PFSK-1 (cell line): ENCODE measurements around the gene CDH3.

ENCODE experiments used
- FOXP2 ChIP-seq: optimal IDR thresholded peaks from 2 replicates; pipeline ENCODE3; 2011; ENCODE audit warnings: borderline replicate concordance, control low read depth, inconsistent platforms; ENCODE audit not compliant: insufficient read depth; ENCODE audit errors: extremely low read length, extremely low read depth
- POLR2AphosphoS5 ChIP-seq: IDR thresholded peaks from 2 replicates; pipeline ENCODE4 v1.6.1; 2012; ENCODE audit warnings: low read depth, mild to moderate bottlenecking, control low read depth, low read length, moderate library complexity
- REST ChIP-seq, 2 experiments: IDR thresholded peaks; 2 replicates each; pipeline versions ENCODE4 v1.6.1 to v1.8.0; 2011 to 2012; ENCODE audit warnings: low read depth in 2 of 2, low read length in 2 of 2, control low read depth in 1 of 2, inconsistent platforms in 1 of 2, mild to moderate bottlenecking in 1 of 2, moderate library complexity in 1 of 2; ENCODE audit not compliant: insufficient read depth in 1 of 2
- SIN3A ChIP-seq: IDR thresholded peaks from 2 replicates; pipeline ENCODE4 v1.6.1; 2012; ENCODE audit warnings: mild to moderate bottlenecking, low read length, moderate library complexity, borderline replicate concordance; ENCODE audit not compliant: insufficient read depth
- TAF1 ChIP-seq: IDR thresholded peaks from 2 replicates; pipeline ENCODE4 v1.6.1; 2012; ENCODE audit warnings: low read length, control low read depth, borderline replicate concordance; ENCODE audit not compliant: insufficient read depth

The CDH3 gene

GRCh38 chr16:68676113-68676860, 31.2 kb downstream of the CDH3 start:
- TF ChIP-seq FOXP2 (no peak), TAF1 (no peak), SIN3A (no peak), POLR2AphosphoS5 (no peak), REST (IDR thresholded peaks at IDR 0.05; ENCODE audit: insufficient read depth in 1 of 2, low read depth in 2 of 2, low read length in 2 of 2) (no peak)

- TF ChIP-seq FOXP2 (no peak), POLR2AphosphoS5 (no peak), TAF1 (no peak)
These were observed 35.9 kb downstream of the CDH3 start for GRCh38 chr16:68681038-68681437.

GRCh38 chr16:68685685-68686478, 40.8 kb downstream of the CDH3 start:
- TF ChIP-seq SIN3A (no peak), TAF1 (no peak), POLR2AphosphoS5 (no peak), FOXP2 (no peak), REST (IDR thresholded peaks at IDR 0.05; ENCODE audit: insufficient read depth in 1 of 2, low read depth in 2 of 2, low read length in 2 of 2) (no peak)

GRCh38 chr16:68686905-68687304, 41.8 kb downstream of the CDH3 start:
- TF ChIP-seq TAF1 (no peak), REST (IDR thresholded peaks at IDR 0.05; ENCODE audit: insufficient read depth in 1 of 2, low read depth in 2 of 2, low read length in 2 of 2) (no peak), SIN3A (no peak), POLR2AphosphoS5 (no peak), FOXP2 (no peak)

GRCh38 chr16:68689921-68690320, 44.8 kb downstream of the CDH3 start:
- TF ChIP-seq SIN3A (no peak), REST (IDR thresholded peaks at IDR 0.05; ENCODE audit: insufficient read depth in 1 of 2, low read depth in 2 of 2, low read length in 2 of 2) (no peak), TAF1 (no peak), POLR2AphosphoS5 (no peak), FOXP2 (no peak)
